Activated CD4-positive, CD25-positive, alpha-beta regulatory T cell treated with anti-CD3 and anti-CD28 coated beads, Interleukin-2, amount 50 U/mL, for 16 hours (primary cell): Measurements from ENCODE around the gene BAIAP2.

Experiments
- DNase-seq: peaks from one replicate; pipeline ENCODE4 v3.0.0-alpha.2; 2020; ENCODE audit warnings: low read depth, low spot score

Gene BAIAP2

GRCh38 chr17:81050645-81051625 lies 16.0 kb downstream of the BAIAP2 start:
- DNase-seq, result no peak

GRCh38 chr17:81052199-81052997 lies 17.4 kb downstream of the BAIAP2 start:
- DNase-seq, result no peak

- no peak for DNase-seq
These were observed 18.4 kb downstream of the BAIAP2 start for GRCh38 chr17:81053041-81053970.

GRCh38 chr17:81054308-81054707 lies 19.4 kb downstream of the BAIAP2 start:
- DNase-seq, result no peak

GRCh38 chr17:81054881-81055370 lies 20.0 kb downstream of the BAIAP2 start:
- DNase-seq, result no peak

- no peak for DNase-seq
These were observed 21.4 kb downstream of the BAIAP2 start for GRCh38 chr17:81056312-81056711.

GRCh38 chr17:81057079-81057730 lies 22.3 kb downstream of the BAIAP2 start:
- no peak for DNase-seq

GRCh38 chr17:81057777-81058176 lies 22.8 kb downstream of the BAIAP2 start:
- no peak for DNase-seq

- no peak for DNase-seq
These were observed 23.4 kb downstream of the BAIAP2 start for GRCh38 chr17:81058263-81058871.

GRCh38 chr17:81059026-81059425 lies 24.1 kb downstream of the BAIAP2 start:
- DNase-seq, result no peak

GRCh38 chr17:81060416-81060815 lies 25.5 kb downstream of the BAIAP2 start:
- no peak for DNase-seq

GRCh38 chr17:81061027-81061735 lies 26.2 kb downstream of the BAIAP2 start:
- DNase-seq, result no peak

GRCh38 chr17:81062014-81062780 lies 27.2 kb downstream of the BAIAP2 start:
- DNase-seq, result no peak

GRCh38 chr17:81063106-81064093 lies 28.4 kb downstream of the BAIAP2 start:
- DNase-seq, result no peak

GRCh38 chr17:81064678-81065475 lies 29.9 kb downstream of the BAIAP2 start:
- no peak for DNase-seq

- no peak for DNase-seq
These were observed 30.5 kb downstream of the BAIAP2 start for GRCh38 chr17:81065500-81065899.

GRCh38 chr17:81066072-81066471 lies 31.1 kb downstream of the BAIAP2 start:
- DNase-seq, result no peak
